ENCODE results near the gene RNF217. TPM values are rescaled to one million over a fixed set of nuclear protein-coding genes. Genes with fewer than 3 reads are reported as not detected.

The RNF217 gene
- total and polyA plus RNA-seq, 10 of the 15 experiments (the other 5 are each of a cell fraction or from before 2014, with no cell fraction given) = under 0.01 to 11.7 (median 0.04) TPM; not detected in 3

- TF ChIP-seq ZBTB33 (IDR thresholded peaks at IDR 0.05) (no peak), ZSCAN29 (IDR thresholded peaks at IDR 0.05) (no peak)
Measured at GRCh38 chr6:124943658-124944057, 18.6 kb upstream of the RNF217 start (continued).

DNA sequence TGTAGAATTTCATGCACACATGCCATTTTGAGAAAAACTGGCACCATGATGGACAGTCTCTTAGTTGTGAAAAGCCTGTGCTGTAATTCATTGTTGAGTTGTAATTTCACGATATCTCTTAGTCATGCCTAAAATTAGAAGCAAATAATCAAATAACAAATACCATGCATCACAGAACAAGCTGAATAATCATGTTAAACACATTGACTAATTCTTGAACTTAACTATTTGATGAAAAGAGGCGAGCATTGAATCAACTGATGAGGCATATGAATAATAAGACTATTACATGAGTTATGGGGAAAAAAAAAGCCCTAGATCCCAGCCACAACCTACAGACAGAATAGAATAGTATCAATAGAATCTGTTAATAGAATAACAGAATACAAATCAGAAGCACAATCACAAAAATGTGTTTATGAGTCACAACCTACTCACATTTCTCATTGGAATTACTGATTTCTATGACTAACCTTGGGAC lies 14.2 kb upstream of the RNF217 start:
- ATAC-seq (no peak), DNase-seq (ENCODE audit: low read depth, low spot score) (no peak), FAIRE-seq (no peak)
- ChIA-PET CTCF (no interaction called here), POLR2A (no interaction called here), SMC1A (ENCODE audit: uncharacterized antibody, unreplicated experiment) (no interaction called here), RAD21 (ENCODE audit: unreplicated experiment) (no interaction called here)
- intact Hi-C loops (cut with micrococcal nuclease; ENCODE audit: unreplicated experiment) = no loop called here
- Histone ChIP-seq H3K27ac (ENCODE audit: control insufficient read depth, insufficient read depth) (no peak overlapping the region), H3K4me1 (ENCODE audit: control insufficient read depth, insufficient read depth, low read length) (no peaks in the 10 kb centered on the region), H4K20me1 (ENCODE audit: control insufficient read depth, insufficient read depth) (no peaks in the 10 kb centered on the region), H3K4me3 (no peak overlapping the region), H2AFZ (ENCODE audit: control insufficient read depth, low read depth, low read length) (no peak overlapping the region), H3K9ac (ENCODE audit: control insufficient read depth, insufficient read depth, low read length) (no peak overlapping the region), H3K9me3 (replicated peaks; ENCODE audit: control insufficient read depth, insufficient read depth, low read length) (no peaks in the 10 kb centered on the region), H3K27me3 (replicated peaks in 1 of 2; ENCODE audit: control insufficient read depth in 2 of 2, insufficient read depth in 2 of 2, low read length in 1 of 2) (no peaks in the 10 kb centered on the region), H3K36me3 (ENCODE audit: control insufficient read depth in 2 of 2, insufficient read depth in 2 of 2, low read length in 1 of 2) (no peaks in the 10 kb centered on the region), H3K4me2 (ENCODE audit: control insufficient read depth, insufficient read depth) (no peak overlapping the region), H3K79me2 (ENCODE audit: control insufficient read depth, insufficient read depth, low read length) (no peaks in the 10 kb centered on the region)
- 2% methylated on average over 2 of the region's 2 CpGs for WGBS (ENCODE audit: insufficient coverage, insufficient replicate concordance, low lambda C conversion rate, missing lambda C conversion rate)
- BruUV-seq (replicated peaks) = no TSS peak
- in situ Hi-C loops (cut with MboI) = no loop called here
- TF ChIP-seq ATF7 (IDR thresholded peaks at IDR 0.05; ENCODE audit: low read depth) = no peak
- TF ChIP-seq ZZZ3 (IDR thresholded peaks at IDR 0.05; ENCODE audit: control insufficient read depth, insufficient read length, low read depth) = no peak
- TF ChIP-seq SMC3 (IDR thresholded peaks at IDR 0.05; ENCODE audit: borderline replicate concordance, low read length) = no peak
- no peak for TF ChIP-seq STAT1 (conservative IDR thresholded peaks at IDR 0.05)
- TF ChIP-seq CHD2 (IDR thresholded peaks at IDR 0.05; ENCODE audit: borderline replicate concordance, low read depth, low read length) = no peak
- TF ChIP-seq TCF12 (IDR thresholded peaks at IDR 0.05; ENCODE audit: low read depth, low read length) = no peak
- TF ChIP-seq KAT2A (conservative IDR thresholded peaks at IDR 0.05; ENCODE audit: control insufficient read depth, low read depth, low read length) = no peak
- TF ChIP-seq, protein P1, sequence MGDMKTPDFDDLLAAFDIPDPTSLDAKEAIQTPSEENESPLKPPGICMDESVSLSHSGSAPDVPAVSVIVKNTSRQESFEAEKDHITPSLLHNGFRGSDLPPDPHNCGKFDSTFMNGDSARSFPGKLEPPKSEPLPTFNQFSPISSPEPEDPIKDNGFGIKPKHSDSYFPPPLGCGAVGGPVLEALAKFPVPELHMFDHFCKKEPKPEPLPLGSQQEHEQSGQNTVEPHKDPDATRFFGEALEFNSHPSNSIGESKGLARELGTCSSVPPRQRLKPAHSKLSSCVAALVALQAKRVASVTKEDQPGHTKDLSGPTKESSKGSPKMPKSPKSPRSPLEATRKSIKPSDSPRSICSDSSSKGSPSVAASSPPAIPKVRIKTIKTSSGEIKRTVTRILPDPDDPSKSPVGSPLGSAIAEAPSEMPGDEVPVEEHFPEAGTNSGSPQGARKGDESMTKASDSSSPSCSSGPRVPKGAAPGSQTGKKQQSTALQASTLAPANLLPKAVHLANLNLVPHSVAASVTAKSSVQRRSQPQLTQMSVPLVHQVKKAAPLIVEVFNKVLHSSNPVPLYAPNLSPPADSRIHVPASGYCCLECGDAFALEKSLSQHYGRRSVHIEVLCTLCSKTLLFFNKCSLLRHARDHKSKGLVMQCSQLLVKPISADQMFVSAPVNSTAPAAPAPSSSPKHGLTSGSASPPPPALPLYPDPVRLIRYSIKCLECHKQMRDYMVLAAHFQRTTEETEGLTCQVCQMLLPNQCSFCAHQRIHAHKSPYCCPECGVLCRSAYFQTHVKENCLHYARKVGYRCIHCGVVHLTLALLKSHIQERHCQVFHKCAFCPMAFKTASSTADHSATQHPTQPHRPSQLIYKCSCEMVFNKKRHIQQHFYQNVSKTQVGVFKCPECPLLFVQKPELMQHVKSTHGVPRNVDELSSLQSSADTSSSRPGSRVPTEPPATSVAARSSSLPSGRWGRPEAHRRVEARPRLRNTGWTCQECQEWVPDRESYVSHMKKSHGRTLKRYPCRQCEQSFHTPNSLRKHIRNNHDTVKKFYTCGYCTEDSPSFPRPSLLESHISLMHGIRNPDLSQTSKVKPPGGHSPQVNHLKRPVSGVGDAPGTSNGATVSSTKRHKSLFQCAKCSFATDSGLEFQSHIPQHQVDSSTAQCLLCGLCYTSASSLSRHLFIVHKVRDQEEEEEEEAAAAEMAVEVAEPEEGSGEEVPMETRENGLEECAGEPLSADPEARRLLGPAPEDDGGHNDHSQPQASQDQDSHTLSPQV (IDR thresholded peaks at IDR 0.05) = no peak
- TF ChIP-seq NFXL1 (IDR thresholded peaks at IDR 0.05; ENCODE audit: borderline replicate concordance) = no peak
- no peak for TF ChIP-seq REST (IDR thresholded peaks at IDR 0.05; ENCODE audit: low read depth, low read length)
- TF ChIP-seq PML (IDR thresholded peaks at IDR 0.05; ENCODE audit: low read length) = no peak
- no peak for TF ChIP-seq SUZ12 (IDR thresholded peaks at IDR 0.05; ENCODE audit: unreplicated experiment)
- TF ChIP-seq MXI1 (IDR thresholded peaks at IDR 0.05; ENCODE audit: low read depth, low read length) = no peak
